T-helper 2 cell (primary cell): ENCODE results near the gene MPV17L2.

ENCODE experiments used
- DNase-seq, 5 experiments: peaks; one replicate each; pipeline versions ENCODE4 v3.0.0 to v3.0.0-alpha.2; 2012 to 2022

Gene MPV17L2

DNA sequence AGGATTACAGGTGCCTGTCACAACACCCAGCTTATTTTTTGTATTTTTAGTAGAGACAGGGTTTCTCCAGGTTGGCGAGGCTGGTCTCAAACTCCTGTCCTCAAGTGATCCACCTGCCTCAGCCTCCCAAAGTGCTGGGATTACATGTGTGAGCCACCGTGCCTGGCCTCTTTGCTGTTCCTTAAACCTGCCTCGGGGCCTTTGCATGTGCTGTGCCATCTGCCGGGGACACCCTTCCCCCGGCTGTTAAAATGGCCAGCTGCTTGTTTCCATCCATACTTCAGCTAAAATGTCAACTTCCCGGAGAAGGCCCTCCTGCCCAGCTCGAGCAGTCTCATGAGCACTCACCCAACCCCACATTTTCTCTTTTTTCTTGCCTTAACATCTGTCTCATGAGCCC lies 52.3 kb downstream of the MPV17L2 start:
- DNase-seq, result no peak
